Chondrocyte (in vitro differentiated cells): ENCODE measurements around the gene PLEKHM1. TPM values are rescaled to one million over a fixed set of nuclear protein-coding genes. Genes with fewer than 3 reads are reported as not detected.
"Not testable (repeated sequence)": the region's sequence is repeated elsewhere in the genome, so short reads cannot be mapped to it uniquely, and the experiment has no call there.

Experiments used
- DNase-seq: peaks from one replicate; pipeline ENCODE4 v3.0.0; 2021; ENCODE audit warnings: mixed read lengths, low spot score
- H3K27ac Mint-ChIP-seq: one replicate; pipeline ENCODE4 v1.8.0; 2021; ENCODE audit warnings: mild to moderate bottlenecking, moderate library complexity, mixed read lengths; ENCODE audit not compliant: unreplicated experiment
- H3K27me3 Mint-ChIP-seq: 2 replicates; pipeline ENCODE4 v1.8.0; 2021; ENCODE audit warnings: low read depth, mixed read lengths
- H3K36me3 Mint-ChIP-seq: 2 replicates; pipeline ENCODE4 v1.8.0; 2021; ENCODE audit warnings: low read depth, mixed read lengths
- H3K4me1 Mint-ChIP-seq: 2 replicates; pipeline ENCODE4 v1.8.0; 2021; ENCODE audit warnings: low read depth, mild to moderate bottlenecking, mixed read lengths
- H3K4me3 Mint-ChIP-seq: one replicate; pipeline ENCODE4 v1.8.0; 2021; ENCODE audit warnings: mild to moderate bottlenecking, moderate library complexity, mixed read lengths; ENCODE audit not compliant: unreplicated experiment
- H3K9me3 Mint-ChIP-seq: 2 replicates; pipeline ENCODE4 v1.8.0; 2021; ENCODE audit warnings: low read depth, mixed read lengths
- CTCF ChIP-seq: fragments of 200-600 bp; sonication (generic); IDR thresholded peaks from 2 replicates; pipeline ENCODE4 v1.5.0; 2021; ENCODE audit warnings: antibody characterized with exemption, mild to moderate bottlenecking, moderate library complexity
- total RNA-seq: library from RNA; stranded (reverse); gene quantifications from 3 replicates; pipeline ENCODE4 v1.2.1, GENCODE V29; 2021

Gene PLEKHM1
- total RNA-seq, 1 donor from 2014 or later, result 30.8 TPM

DNA sequence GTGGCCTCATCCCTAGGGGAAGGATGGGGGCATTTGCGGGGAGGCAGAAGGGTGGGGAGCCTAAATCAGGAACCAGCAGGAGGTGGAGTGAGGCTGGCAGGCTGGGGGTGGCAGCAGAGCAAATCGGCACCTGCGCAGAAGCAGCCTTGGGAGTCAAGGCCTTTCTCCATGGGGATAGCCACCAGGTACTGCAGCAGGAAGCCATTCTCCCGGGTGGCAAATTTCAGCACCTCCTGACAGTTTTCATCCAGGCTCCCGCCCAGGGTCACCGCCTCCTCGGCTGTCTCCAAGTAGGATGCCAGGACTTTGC, 37.3 kb downstream of the PLEKHM1 start:
- not testable (repeated sequence) for H3K4me1 Mint-ChIP-seq, H3K4me3 Mint-ChIP-seq, DNase-seq, H3K27me3 Mint-ChIP-seq, H3K27ac Mint-ChIP-seq, H3K9me3 Mint-ChIP-seq
- peaks cover 20% of the 10 kb centered on the region for H3K36me3 Mint-ChIP-seq

DNA sequence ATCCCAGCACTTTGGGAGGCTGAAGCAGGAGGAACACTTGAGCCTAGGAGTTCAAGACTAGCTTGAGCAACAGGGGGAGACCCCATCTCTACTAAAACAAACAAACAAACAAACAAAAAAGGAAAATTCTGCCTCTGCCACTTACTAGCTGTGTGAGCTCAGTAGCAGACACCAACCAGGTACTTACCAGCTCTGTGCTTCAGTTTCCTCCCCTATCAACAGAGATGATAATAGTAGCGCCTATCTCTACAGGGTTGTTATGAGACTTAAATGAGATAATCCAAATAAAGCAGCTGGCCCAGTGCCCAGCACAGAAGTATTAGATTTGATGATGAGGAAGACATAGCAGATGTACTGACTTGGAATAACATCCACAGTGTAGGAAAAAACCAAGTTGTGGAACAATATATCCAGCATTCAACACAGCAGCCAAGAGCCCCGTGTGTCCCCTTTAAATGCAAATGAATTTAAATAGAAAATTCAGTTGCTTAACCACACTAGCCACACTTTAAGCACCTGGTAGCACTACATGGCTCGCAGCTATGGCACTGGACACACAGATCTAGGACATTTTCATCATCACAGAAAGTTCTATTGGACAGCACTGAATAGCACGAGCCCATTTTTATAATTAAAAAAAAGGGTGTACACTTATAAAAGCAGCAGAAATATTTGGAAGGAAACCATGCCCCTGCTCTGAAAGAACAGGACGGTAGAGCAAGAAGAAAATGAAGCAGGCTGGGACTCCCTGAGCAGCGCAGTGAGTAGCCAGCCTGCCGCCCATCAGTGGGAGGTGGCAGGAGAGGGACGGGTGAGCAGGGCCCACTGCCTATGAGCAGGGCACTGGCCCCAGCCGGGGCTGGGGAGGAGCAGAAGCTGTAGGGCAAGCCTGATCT, 37.9 kb downstream of the PLEKHM1 start:
- not testable (repeated sequence) for H3K9me3 Mint-ChIP-seq, H3K4me1 Mint-ChIP-seq, DNase-seq, H3K27me3 Mint-ChIP-seq, H3K4me3 Mint-ChIP-seq, H3K27ac Mint-ChIP-seq
- H3K36me3 Mint-ChIP-seq, result peaks cover 20% of the 10 kb centered on the region

GRCh38 chr17:45451660-45452059, 38.9 kb downstream of the PLEKHM1 start:
- H3K4me1 Mint-ChIP-seq, H3K9me3 Mint-ChIP-seq, H3K4me3 Mint-ChIP-seq, H3K27me3 Mint-ChIP-seq, DNase-seq, H3K27ac Mint-ChIP-seq: not testable (repeated sequence)
- peaks cover 20% of the 10 kb centered on the region for H3K36me3 Mint-ChIP-seq

GRCh38 chr17:45451131-45451530, 39.4 kb downstream of the PLEKHM1 start:
- no peak for TF ChIP-seq CTCF
- H3K27ac Mint-ChIP-seq, result no peak overlapping the region
- H3K4me1 Mint-ChIP-seq, result peaks cover 3% of the 10 kb centered on the region
- no peak overlapping the region for H3K4me3 Mint-ChIP-seq
- H3K27me3 Mint-ChIP-seq, result no peaks in the 10 kb centered on the region
- peak; percentile 79 for DNase-seq
- H3K9me3 Mint-ChIP-seq, result no peaks in the 10 kb centered on the region
- H3K36me3 Mint-ChIP-seq, result peaks cover 16% of the 10 kb centered on the region

DNA sequence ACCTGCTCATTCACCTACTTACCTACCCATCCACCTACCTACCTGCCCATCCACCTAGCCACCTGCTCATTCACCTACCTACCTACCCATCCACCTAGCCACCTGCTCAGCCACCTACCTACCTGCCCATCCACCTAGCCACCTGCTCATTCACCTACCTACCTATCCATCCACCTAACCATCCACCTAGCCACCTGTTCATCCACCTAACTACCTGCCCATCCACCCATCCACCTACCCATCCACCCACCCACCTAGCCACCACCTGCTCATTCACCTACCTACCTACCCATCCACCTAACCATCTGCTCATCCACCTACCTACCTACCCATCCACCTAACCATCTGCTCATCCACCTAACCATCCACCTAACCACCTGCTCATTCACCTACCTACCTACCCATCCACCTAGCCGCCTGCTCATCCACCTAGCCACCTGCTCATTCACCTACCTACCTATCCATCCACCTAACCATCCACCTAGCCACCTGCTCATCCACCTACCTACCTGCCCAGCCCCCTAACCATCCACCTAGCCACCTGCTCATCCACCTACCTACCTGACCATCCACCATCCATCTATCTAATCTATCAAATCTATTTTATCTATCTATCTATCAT, 40.7 kb downstream of the PLEKHM1 start:
- not testable (repeated sequence) for H3K4me3 Mint-ChIP-seq, H3K27ac Mint-ChIP-seq, H3K4me1 Mint-ChIP-seq, H3K9me3 Mint-ChIP-seq, DNase-seq, H3K27me3 Mint-ChIP-seq
- peaks cover 13% of the 10 kb centered on the region for H3K36me3 Mint-ChIP-seq

DNA sequence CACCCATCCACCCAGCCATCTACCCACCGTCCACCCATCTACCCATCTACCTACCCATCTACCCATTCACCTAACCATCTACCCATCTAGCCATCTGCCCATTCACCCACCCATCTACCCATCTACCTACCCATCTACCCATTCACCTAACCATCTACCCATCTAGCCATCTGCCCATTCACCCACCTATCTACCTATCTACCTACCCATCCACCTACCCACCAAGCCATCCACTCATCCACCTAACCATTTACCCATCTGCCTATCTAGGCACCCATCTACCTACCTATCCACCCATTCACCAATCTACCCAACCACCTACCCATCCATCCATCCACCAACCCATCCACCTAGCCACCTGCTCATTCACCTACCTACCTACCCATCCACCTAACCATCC, 41.3 kb downstream of the PLEKHM1 start:
- H3K4me1 Mint-ChIP-seq, H3K27ac Mint-ChIP-seq, H3K9me3 Mint-ChIP-seq: not testable (repeated sequence)

GRCh38 chr17:45448483-45448882, 42.0 kb downstream of the PLEKHM1 start:
- not testable (repeated sequence) for H3K4me3 Mint-ChIP-seq, H3K27me3 Mint-ChIP-seq, DNase-seq, H3K27ac Mint-ChIP-seq, H3K9me3 Mint-ChIP-seq, H3K36me3 Mint-ChIP-seq, H3K4me1 Mint-ChIP-seq

More for the DNA sequence above, 41.3 kb downstream of the PLEKHM1 start:
- not testable (repeated sequence) for H3K36me3 Mint-ChIP-seq, DNase-seq, H3K4me3 Mint-ChIP-seq, H3K27me3 Mint-ChIP-seq

GRCh38 chr17:45448066-45448465, 42.5 kb downstream of the PLEKHM1 start:
- H3K4me1 Mint-ChIP-seq, H3K27me3 Mint-ChIP-seq, H3K27ac Mint-ChIP-seq, H3K4me3 Mint-ChIP-seq, H3K36me3 Mint-ChIP-seq, H3K9me3 Mint-ChIP-seq: not testable (repeated sequence)
- DNase-seq, result peak; percentile 29

GRCh38 chr17:45447650-45448049, 42.9 kb downstream of the PLEKHM1 start:
- DNase-seq, result peak; percentile 2
- H3K4me1 Mint-ChIP-seq, H3K27me3 Mint-ChIP-seq, H3K27ac Mint-ChIP-seq, H3K36me3 Mint-ChIP-seq, H3K4me3 Mint-ChIP-seq, H3K9me3 Mint-ChIP-seq: not testable (repeated sequence)

DNA sequence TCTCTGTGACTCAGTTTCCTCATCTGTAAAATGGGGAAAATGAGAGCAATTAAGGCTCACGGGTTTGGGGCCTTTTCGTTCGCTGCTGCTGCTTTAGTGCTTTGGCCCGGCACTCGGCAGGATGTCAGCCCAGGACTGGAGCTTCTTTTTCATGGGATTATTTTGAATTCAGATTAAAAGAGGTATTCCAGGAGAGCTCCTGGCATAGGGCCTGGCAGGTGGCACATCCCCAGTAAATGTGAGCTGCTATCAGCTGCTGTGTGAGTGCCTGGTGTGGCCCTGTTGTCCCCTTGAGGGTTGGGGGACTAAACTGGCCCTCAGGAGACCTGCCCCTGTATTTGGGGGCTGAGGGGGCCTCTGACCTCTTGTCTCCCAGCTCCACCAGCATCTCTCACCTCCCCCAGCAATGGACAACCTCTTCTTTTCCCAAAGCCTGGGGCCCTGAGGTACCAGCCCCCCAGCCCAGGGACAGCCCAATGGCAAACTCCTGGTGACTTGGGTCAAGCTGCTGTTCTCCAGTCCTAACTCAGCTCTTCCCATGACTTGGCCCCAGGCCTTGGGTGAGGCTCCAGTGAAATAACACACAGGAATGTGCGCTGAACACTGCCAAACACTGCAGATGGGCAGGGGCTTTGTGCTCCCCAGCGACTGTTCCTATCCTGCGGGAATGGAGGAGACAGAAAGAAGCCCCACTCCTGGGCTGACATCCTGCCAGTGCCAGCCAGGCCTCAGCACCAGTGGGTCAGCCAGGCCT, 43.5 kb downstream of the PLEKHM1 start:
- H3K4me3 Mint-ChIP-seq, H3K36me3 Mint-ChIP-seq, H3K27me3 Mint-ChIP-seq, H3K9me3 Mint-ChIP-seq, H3K4me1 Mint-ChIP-seq: not testable (repeated sequence)
- DNase-seq, result peak; percentile 39
- peak overlapping the region; percentile 57 for H3K27ac Mint-ChIP-seq

DNA sequence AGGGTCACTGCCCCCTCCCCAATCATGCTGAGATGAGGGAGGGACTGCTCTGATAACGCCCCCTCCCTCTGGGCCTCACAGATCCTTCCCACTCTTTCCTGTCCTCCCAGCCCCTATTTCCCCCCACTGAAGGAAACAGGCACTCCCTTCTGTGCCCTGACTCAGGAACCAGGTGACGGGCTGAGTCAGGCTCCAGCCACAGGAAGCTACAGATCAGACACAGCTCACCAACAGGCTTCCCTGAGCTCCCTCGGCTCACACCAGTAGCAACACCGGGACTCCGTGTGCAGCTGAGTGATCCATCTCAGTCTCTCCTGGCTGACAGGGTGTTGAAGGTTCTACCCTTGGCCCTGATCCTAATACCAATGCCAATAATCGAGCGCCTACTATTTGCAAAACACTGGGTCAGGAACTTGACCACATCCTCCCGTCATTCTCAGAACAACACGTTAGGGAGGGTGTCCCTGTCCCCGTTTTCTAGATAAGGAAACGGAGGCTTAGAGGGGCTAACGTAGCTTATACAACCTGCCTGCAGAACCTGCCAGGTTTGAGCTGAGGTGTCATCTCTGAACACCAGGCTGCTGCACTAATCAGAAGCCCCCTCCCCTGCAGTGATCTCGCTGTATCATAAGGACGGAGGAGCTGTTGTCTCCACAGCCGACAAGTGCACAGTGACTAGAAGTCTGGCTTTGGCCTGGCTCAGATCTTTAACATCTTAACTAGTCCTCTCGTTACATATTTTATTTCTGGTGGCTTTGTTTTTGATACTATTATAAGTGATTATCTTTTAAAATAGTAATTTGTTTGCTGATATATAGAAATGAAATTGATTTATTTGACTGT, 44.4 kb downstream of the PLEKHM1 start:
- not testable (repeated sequence) for H3K36me3 Mint-ChIP-seq, H3K27me3 Mint-ChIP-seq, H3K27ac Mint-ChIP-seq, H3K9me3 Mint-ChIP-seq, H3K4me3 Mint-ChIP-seq, H3K4me1 Mint-ChIP-seq
- DNase-seq, result peak; percentile 15
